Type B pancreatic cell (in vitro differentiated cells): ENCODE results near the gene BRSK1. TPM values are rescaled to one million over a fixed set of nuclear protein-coding genes. Genes with fewer than 3 reads are reported as not detected.

Experiments
- DNase-seq: peaks from one replicate; pipeline ENCODE4 v3.0.0; 2021; ENCODE audit warnings: mixed read lengths; ENCODE audit not compliant: unreplicated experiment; ENCODE audit errors: extremely low spot score
- H3K27ac Mint-ChIP-seq: 2 replicates; pipeline ENCODE4 v1.8.0; 2021; ENCODE audit warnings: mild to moderate bottlenecking, mixed read lengths
- H3K27me3 Mint-ChIP-seq: 2 replicates; pipeline ENCODE4 v1.8.0; 2021; ENCODE audit warnings: mixed read lengths
- H3K36me3 Mint-ChIP-seq: 2 replicates; pipeline ENCODE4 v1.8.0; 2021; ENCODE audit warnings: mixed read lengths
- H3K4me1 Mint-ChIP-seq: one replicate; pipeline ENCODE4 v1.8.0; 2021; ENCODE audit warnings: mixed read lengths; ENCODE audit not compliant: unreplicated experiment
- H3K4me3 Mint-ChIP-seq: 2 replicates; pipeline ENCODE4 v1.8.0; 2021; ENCODE audit warnings: mild to moderate bottlenecking, mixed read lengths
- H3K9me3 Mint-ChIP-seq: 2 replicates; pipeline ENCODE4 v1.8.0; 2021; ENCODE audit warnings: mixed read lengths
- total RNA-seq: library from RNA; stranded (reverse); gene quantifications from 2 replicates; pipeline ENCODE4 v1.2.1, GENCODE V29; 2021; ENCODE audit warnings: low replicate concordance
- TF ChIP-seq, protein P1 (sequence below): fragments of 200-600 bp; sonication (generic); conservative IDR thresholded peaks from 2 replicates; pipeline ENCODE4 v1.5.0; 2021; ENCODE audit warnings: antibody characterized with exemption, mild to moderate bottlenecking

BRSK1 gene
- total RNA-seq, 1 donor from 2014 or later, result 32.3 TPM

DNA sequence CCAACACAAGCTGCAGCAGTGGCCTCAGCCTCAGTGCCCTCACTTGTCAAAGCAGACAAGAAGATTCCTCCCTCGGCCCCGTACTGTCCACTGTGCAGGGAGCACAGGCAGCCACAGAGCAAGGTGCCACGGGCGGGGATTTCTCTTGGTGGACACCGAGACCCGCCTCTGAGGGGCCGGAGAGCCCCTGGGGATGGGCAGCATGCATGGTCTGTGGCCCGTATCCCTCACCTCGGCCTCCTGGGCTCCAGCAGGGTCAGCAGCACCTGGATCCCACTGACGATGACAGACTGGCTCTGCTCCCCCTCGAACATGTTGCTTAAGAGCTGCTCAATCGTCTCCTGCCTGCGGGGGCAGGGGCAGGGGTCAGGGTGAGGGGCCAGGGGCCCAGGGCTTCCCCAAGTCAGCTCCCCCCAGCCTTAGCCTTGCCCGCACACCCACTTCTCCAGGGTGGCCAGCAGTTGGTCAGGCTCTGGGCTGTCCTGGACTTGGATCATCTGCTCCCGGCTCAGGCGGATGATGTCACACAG, 41.8 kb upstream of the BRSK1 start:
- peaks cover 9% of the 10 kb centered on the region for H3K36me3 Mint-ChIP-seq
- no peaks in the 10 kb centered on the region for H3K4me1 Mint-ChIP-seq
- no peak overlapping the region for H3K4me3 Mint-ChIP-seq
- no peaks in the 10 kb centered on the region for H3K9me3 Mint-ChIP-seq
- no peak overlapping the region for H3K27ac Mint-ChIP-seq
- DNase-seq, result no peak
- H3K27me3 Mint-ChIP-seq, result no peaks in the 10 kb centered on the region
- TF ChIP-seq, protein P1, sequence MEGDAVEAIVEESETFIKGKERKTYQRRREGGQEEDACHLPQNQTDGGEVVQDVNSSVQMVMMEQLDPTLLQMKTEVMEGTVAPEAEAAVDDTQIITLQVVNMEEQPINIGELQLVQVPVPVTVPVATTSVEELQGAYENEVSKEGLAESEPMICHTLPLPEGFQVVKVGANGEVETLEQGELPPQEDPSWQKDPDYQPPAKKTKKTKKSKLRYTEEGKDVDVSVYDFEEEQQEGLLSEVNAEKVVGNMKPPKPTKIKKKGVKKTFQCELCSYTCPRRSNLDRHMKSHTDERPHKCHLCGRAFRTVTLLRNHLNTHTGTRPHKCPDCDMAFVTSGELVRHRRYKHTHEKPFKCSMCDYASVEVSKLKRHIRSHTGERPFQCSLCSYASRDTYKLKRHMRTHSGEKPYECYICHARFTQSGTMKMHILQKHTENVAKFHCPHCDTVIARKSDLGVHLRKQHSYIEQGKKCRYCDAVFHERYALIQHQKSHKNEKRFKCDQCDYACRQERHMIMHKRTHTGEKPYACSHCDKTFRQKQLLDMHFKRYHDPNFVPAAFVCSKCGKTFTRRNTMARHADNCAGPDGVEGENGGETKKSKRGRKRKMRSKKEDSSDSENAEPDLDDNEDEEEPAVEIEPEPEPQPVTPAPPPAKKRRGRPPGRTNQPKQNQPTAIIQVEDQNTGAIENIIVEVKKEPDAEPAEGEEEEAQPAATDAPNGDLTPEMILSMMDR, result no peak

- H3K9me3 Mint-ChIP-seq, result no peaks in the 10 kb centered on the region
- H3K36me3 Mint-ChIP-seq, result peaks cover 5% of the 10 kb centered on the region
- H3K27me3 Mint-ChIP-seq, result no peaks in the 10 kb centered on the region
- H3K27ac Mint-ChIP-seq, result no peak overlapping the region
- no peaks in the 10 kb centered on the region for H3K4me1 Mint-ChIP-seq
- H3K4me3 Mint-ChIP-seq, result no peak overlapping the region
- TF ChIP-seq, protein P1, result no peak
- DNase-seq, result no peak
Measured at GRCh38 chr19:55242517-55242916, 41.3 kb upstream of the BRSK1 start.

- TF ChIP-seq, protein P1, result no peak
- no peaks in the 10 kb centered on the region for H3K27me3 Mint-ChIP-seq
- DNase-seq, result no peak
- no peak overlapping the region for H3K27ac Mint-ChIP-seq
- peaks cover 10% of the 10 kb centered on the region for H3K4me1 Mint-ChIP-seq
- H3K4me3 Mint-ChIP-seq, result no peak overlapping the region
- no peaks in the 10 kb centered on the region for H3K9me3 Mint-ChIP-seq
- peaks cover 4% of the 10 kb centered on the region for H3K36me3 Mint-ChIP-seq
Measured at GRCh38 chr19:55244004-55244680, 39.7 kb upstream of the BRSK1 start.

DNA sequence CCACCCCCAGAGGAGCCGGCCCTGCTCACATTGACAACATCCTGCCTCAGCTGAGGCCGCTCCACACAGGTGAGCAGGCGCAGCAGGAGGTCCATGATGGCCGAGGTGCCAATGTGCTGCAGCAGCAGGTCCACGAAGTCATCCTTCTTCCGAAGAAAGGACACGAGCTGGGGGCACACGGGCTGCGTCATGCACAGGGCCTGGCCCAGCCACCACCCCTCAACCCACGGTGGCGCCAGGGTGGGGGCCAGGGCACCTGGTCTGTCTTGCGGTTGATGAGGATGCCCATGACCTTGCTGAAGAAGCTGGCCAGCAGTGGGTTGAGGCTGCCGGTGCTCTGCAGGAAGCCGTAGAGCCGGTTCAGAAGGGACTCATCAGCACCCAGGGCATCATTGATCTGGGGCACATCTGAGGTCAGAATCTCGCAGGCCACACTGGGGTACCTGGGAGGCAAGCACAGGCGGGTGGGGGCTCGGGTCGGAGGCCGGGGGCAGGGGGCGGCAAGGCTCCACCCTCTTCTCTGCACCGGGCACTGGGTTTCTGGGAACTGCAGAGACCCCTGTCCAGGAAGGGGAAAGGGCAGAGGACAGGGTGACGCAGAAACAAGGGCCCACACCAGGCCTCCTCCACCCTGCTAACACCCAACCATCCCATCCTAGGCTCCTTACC, 38.4 kb upstream of the BRSK1 start:
- H3K9me3 Mint-ChIP-seq, result no peaks in the 10 kb centered on the region
- peaks cover 10% of the 10 kb centered on the region for H3K4me1 Mint-ChIP-seq
- TF ChIP-seq, protein P1, result no peak
- no peak for DNase-seq
- H3K4me3 Mint-ChIP-seq, result no peak overlapping the region
- no peak overlapping the region for H3K27ac Mint-ChIP-seq
- H3K27me3 Mint-ChIP-seq, result no peaks in the 10 kb centered on the region
- H3K36me3 Mint-ChIP-seq, result peaks cover 4% of the 10 kb centered on the region

- Mint-ChIP-seq H3K27ac (no peak overlapping the region), H3K27me3 (no peaks in the 10 kb centered on the region), H3K4me3 (no peak overlapping the region), H3K9me3 (no peaks in the 10 kb centered on the region), H3K36me3 (peaks cover 4% of the 10 kb centered on the region), H3K4me1 (peaks cover 22% of the 10 kb centered on the region)
- no peak for DNase-seq
- TF ChIP-seq, protein P1, result no peak
Measured at GRCh38 chr19:55246462-55247451, 37.0 kb upstream of the BRSK1 start.
